Natural killer cell (primary cell): ENCODE measurements around the gene MMEL1. TPM values are rescaled to one million over a fixed set of nuclear protein-coding genes. Genes with fewer than 3 reads are reported as not detected.

Experiments
- ATAC-seq, 3 donors: fragments of 150-1000 bp in 2 of 3; fragments of 200-7000 bp in 1 of 3; cut with Tn5 transposase; 1 replicate in 1 of 3; 2 replicates in 2 of 3; pipeline ENCODE4 v1.10.0; 2021; ENCODE audit warnings: mild to moderate bottlenecking in 2 of 3, moderate library complexity in 2 of 3
- DNase-seq, 2 donors: peaks; one replicate each; pipeline versions ENCODE4 v3.0.0 to v3.0.0-alpha.2; 2013 to 2021; ENCODE audit warnings: mixed read lengths in 1 of 2
- H3K27ac ChIP-seq: one replicate; pipeline ENCODE4 v1.5.1; 2013; ENCODE audit warnings: mild to moderate bottlenecking, low read length
- H3K27me3 ChIP-seq: one replicate; pipeline ENCODE4 v1.6.1; 2013; ENCODE audit warnings: low read length; ENCODE audit not compliant: control insufficient read depth, insufficient read depth
- H3K36me3 ChIP-seq: one replicate; pipeline ENCODE4 v1.6.1; 2013; ENCODE audit warnings: low read length; ENCODE audit not compliant: control insufficient read depth, insufficient read depth
- H3K4me1 ChIP-seq: one replicate; pipeline ENCODE4 v1.6.1; 2013; ENCODE audit warnings: low read length; ENCODE audit not compliant: control insufficient read depth, insufficient read depth
- H3K4me3 ChIP-seq: one replicate; pipeline ENCODE4 v1.5.1; 2013; ENCODE audit warnings: low read length
- H3K9me3 ChIP-seq: one replicate; pipeline ENCODE4 v1.6.1; 2013; ENCODE audit warnings: low read length; ENCODE audit not compliant: control insufficient read depth, insufficient read depth
- H3K27ac Mint-ChIP-seq, 2 donors: one replicate each; pipeline ENCODE4 v1.8.0; 2022; ENCODE audit warnings: mild to moderate bottlenecking in 2 of 2, mixed read lengths in 2 of 2, moderate library complexity in 1 of 2
- H3K27me3 Mint-ChIP-seq, 2 donors: one replicate each; pipeline ENCODE4 v1.8.0; 2022; ENCODE audit warnings: low read depth in 2 of 2, mixed read lengths in 2 of 2
- H3K36me3 Mint-ChIP-seq: one replicate; pipeline ENCODE4 v1.8.0; 2022; ENCODE audit warnings: mixed read lengths
- H3K4me1 Mint-ChIP-seq, 2 donors: one replicate each; pipeline ENCODE4 v1.8.0; 2022; ENCODE audit warnings: mixed read lengths in 2 of 2
- H3K4me3 Mint-ChIP-seq: one replicate; pipeline ENCODE4 v1.8.0; 2022; ENCODE audit warnings: mild to moderate bottlenecking, moderate library complexity, mixed read lengths
- H3K9me3 Mint-ChIP-seq, 2 donors: one replicate each; pipeline ENCODE4 v1.8.0; 2022; ENCODE audit warnings: mixed read lengths in 2 of 2
- WGBS: methylation state at CpG from one replicate; pipeline ENCODE4 v1.1.7; 2013; ENCODE audit warnings: missing lambda C conversion rate; ENCODE audit not compliant: insufficient coverage; 5-methylcytosine and 5-hydroxymethylcytosine counted together
- intact Hi-C: fragments of 100-400 bp; cut with micrococcal nuclease; formaldehyde crosslinking; loops from one replicate; pipeline ENCODE4 v1.14.2; 2022
- total RNA-seq, 4 donors: library from RNA; stranded (reverse); fragments of 120-200 nt in 1 of 4; gene quantifications; one replicate each; pipeline versions ENCODE4 v1.2.3 to v1.2.4, GENCODE V29; 2013 to 2022
- TF ChIP-seq, protein P1 (sequence below): fragments of 200-600 bp; IDR thresholded peaks from one replicate; pipeline ENCODE4 v1.8.0; 2022; ENCODE audit warnings: antibody characterized with exemption

The MMEL1 gene
- total RNA-seq, 3 donors from 2014 or later (not counting 1 experiment from before 2014, with no cell fraction given) = 1.3 to 2.0 TPM; not detected in 1

DNA sequence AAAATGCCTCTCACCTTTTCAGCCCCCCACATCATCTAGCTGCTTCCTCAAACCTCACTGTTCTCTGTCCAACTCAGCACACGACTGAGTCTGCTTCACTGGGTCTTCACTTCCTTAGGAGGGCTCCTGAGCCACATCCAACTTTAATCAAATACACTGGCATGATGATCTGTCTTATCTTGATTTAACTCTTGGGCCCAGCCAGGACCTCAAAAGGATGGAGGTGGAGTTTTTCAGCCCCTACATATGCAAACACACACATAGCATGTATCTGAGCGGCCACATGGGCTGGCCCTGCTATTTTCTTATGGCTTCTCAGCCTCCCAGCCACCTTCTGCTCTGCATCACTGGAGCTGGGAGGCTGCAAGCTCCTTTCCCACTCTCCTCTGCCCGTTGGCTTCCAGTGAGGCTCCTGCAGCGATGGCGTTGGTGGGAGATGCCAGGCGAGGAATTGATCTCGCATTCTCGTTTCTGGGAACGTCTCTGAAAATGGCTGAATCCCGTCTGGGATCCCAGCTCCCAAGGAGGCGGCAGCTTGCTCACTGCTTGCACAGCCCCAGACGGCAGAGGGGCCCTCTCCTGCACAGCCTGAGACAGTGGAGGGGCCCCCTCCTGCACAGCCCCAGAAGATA is 48.0 kb downstream of the MMEL1 start:
- Mint-ChIP-seq H3K9me3 (no peaks in the 10 kb centered on the region), H3K27me3 (no peaks in the 10 kb centered on the region), H3K4me3 (peak overlapping the region; percentile 92), H3K36me3 (no peaks in the 10 kb centered on the region), H3K27ac (peak overlapping the region; percentile 95), H3K4me1 (peaks cover 6 to 28% of the 10 kb centered on the region in 2 donors)
- TF ChIP-seq, protein P1, sequence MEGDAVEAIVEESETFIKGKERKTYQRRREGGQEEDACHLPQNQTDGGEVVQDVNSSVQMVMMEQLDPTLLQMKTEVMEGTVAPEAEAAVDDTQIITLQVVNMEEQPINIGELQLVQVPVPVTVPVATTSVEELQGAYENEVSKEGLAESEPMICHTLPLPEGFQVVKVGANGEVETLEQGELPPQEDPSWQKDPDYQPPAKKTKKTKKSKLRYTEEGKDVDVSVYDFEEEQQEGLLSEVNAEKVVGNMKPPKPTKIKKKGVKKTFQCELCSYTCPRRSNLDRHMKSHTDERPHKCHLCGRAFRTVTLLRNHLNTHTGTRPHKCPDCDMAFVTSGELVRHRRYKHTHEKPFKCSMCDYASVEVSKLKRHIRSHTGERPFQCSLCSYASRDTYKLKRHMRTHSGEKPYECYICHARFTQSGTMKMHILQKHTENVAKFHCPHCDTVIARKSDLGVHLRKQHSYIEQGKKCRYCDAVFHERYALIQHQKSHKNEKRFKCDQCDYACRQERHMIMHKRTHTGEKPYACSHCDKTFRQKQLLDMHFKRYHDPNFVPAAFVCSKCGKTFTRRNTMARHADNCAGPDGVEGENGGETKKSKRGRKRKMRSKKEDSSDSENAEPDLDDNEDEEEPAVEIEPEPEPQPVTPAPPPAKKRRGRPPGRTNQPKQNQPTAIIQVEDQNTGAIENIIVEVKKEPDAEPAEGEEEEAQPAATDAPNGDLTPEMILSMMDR = no peak
- H3K4me1 ChIP-seq = peaks cover 42% of the 10 kb centered on the region
- H3K36me3 ChIP-seq = peaks cover 6% of the 10 kb centered on the region
- 23% methylated on average over 12 of the region's 12 CpGs for WGBS
- peak in 1 of 2 donors; percentile 49 for DNase-seq
- ATAC-seq = no peak
- intact Hi-C loops = loop anchor here (1.0 to 5.0 kb wide), 4 partner anchors 28 to 170 kb away; partner anchors contain the start of genes PANK4 and TNFRSF14
- no peaks in the 10 kb centered on the region for H3K27me3 ChIP-seq
- peak overlapping the region; percentile 84 for H3K4me3 ChIP-seq
- peak overlapping the region; percentile 100 for H3K27ac ChIP-seq
- no peaks in the 10 kb centered on the region for H3K9me3 ChIP-seq

DNA sequence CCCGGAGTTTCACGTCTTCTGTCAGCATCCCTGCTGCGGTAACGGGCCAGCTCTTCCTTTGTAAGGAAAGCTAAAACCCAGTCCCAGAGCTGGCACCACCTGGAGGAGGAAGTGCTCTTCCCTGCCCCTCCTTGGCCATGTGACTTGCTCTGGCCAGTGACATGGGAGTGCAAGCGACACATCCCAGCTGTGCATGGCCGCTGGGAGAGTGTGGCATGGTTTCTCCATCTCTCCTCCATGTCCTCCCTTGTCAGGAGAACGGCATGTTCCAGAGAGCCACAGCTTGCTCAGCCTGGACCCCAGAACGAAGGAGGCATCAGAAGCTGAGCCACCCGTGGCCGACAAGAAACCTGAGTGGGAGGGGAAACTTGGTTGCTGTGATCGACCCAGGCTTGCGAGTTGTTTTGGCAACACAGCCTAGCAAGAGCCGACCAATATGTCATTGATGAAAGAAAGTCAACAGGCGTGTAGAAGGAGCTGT is 48.9 kb downstream of the MMEL1 start:
- H3K9me3 Mint-ChIP-seq = no peaks in the 10 kb centered on the region
- Histone ChIP-seq H3K9me3 (no peaks in the 10 kb centered on the region), H3K27ac (peak overlapping the region; percentile 100), H3K4me1 (peaks cover 49% of the 10 kb centered on the region), H3K4me3 (no peak overlapping the region), H3K36me3 (peaks cover under 1% of the 10 kb centered on the region), H3K27me3 (no peaks in the 10 kb centered on the region)
- H3K27ac Mint-ChIP-seq = peak overlapping the region; percentile 95
- TF ChIP-seq, protein P1 = no peak
- intact Hi-C loops = loop anchor here (2.0 kb wide), 2 partner anchors 27 to 169 kb away; partner anchors contain the start of gene TNFRSF14
- DNase-seq (peak in 1 of 2 donors; percentile 84), ATAC-seq (no peak)
- H3K27me3 Mint-ChIP-seq = no peaks in the 10 kb centered on the region
- H3K4me1 Mint-ChIP-seq = peaks cover 8 to 31% of the 10 kb centered on the region in 2 donors
- H3K4me3 Mint-ChIP-seq = peak overlapping the region; percentile 0
- H3K36me3 Mint-ChIP-seq = no peaks in the 10 kb centered on the region
- 82% methylated on average over 14 of the region's 14 CpGs for WGBS

DNA sequence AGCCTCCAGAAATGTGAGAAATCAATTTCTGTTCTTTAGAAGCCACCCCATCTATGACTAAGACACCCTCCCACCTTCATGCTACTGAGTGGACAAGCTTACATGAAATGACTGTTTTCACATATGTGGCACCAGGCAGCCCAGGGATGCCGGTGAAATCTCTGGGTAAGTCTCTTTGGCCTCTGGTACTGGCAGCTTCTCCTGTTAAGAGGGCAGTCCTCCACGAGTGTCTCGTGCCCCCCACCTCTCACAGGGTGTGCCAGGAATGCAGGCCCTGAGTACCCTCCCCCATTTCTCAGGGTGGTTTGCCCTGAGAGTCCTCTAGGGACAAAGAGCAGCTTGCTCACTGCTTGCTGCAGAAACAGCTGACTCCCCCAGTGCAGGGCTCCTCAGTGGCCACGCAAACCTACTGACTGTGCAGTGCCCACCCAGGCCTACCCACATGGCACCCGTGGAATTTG is 49.5 kb downstream of the MMEL1 start:
- H3K4me1 ChIP-seq = peaks cover 54% of the 10 kb centered on the region
- no peaks in the 10 kb centered on the region for H3K9me3 ChIP-seq
- H3K27ac Mint-ChIP-seq = peak overlapping the region in 1 of 2 donors; percentile 26
- intact Hi-C loops = no loop called here
- 77% methylated on average over 5 of the region's 5 CpGs for WGBS
- H3K36me3 ChIP-seq = no peaks in the 10 kb centered on the region
- ATAC-seq (no peak), DNase-seq (no peak)
- H3K27ac ChIP-seq = no peak overlapping the region
- peaks cover 13 to 36% of the 10 kb centered on the region in 2 donors for H3K4me1 Mint-ChIP-seq
- TF ChIP-seq, protein P1 = no peak
- H3K9me3 Mint-ChIP-seq = no peaks in the 10 kb centered on the region
- no peak overlapping the region for H3K4me3 ChIP-seq
- H3K4me3 Mint-ChIP-seq = no peak overlapping the region
- H3K27me3 Mint-ChIP-seq = no peaks in the 10 kb centered on the region
- no peaks in the 10 kb centered on the region for H3K27me3 ChIP-seq
- H3K36me3 Mint-ChIP-seq = no peaks in the 10 kb centered on the region
